Keratinocyte (primary cell): ENCODE results near the gene ERMP1. TPM values are rescaled to one million over a fixed set of nuclear protein-coding genes. Genes with fewer than 3 reads are reported as not detected.

Experiments
- DNase-seq: peaks from one replicate; pipeline ENCODE4 v3.0.0-alpha.2; 2011; ENCODE audit warnings: low read depth, missing footprints, low spot score
- FAIRE-seq: peaks from 2 replicates; lab custom pipeline; 2011; peaks lifted over from hg19 to GRCh38; lab: Jason Lieb, UNC
- H2AFZ ChIP-seq: 2 replicates; pipeline ENCODE4 v1.6.0; 2012; ENCODE audit warnings: low read length, control low read depth, inconsistent platforms; ENCODE audit not compliant: control insufficient read depth
- H3K27ac ChIP-seq: 2 replicates; pipeline ENCODE4 v1.5.1; 2011; ENCODE audit warnings: low read length; ENCODE audit not compliant: control insufficient read depth, insufficient read depth
- H3K27me3 ChIP-seq: 3 replicates; pipeline ENCODE4 v1.6.0; 2011; ENCODE audit warnings: low read length; ENCODE audit not compliant: control insufficient read depth, insufficient read depth; ENCODE audit errors: extremely low read depth
- H3K36me3 ChIP-seq, 2 experiments: 2 replicates in 1 of 2; 3 replicates in 1 of 2; pipeline ENCODE4 v1.5.1; 2011; ENCODE audit warnings: low read length in 2 of 2, mild to moderate bottlenecking in 1 of 2; ENCODE audit not compliant: control insufficient read depth in 2 of 2, insufficient read depth in 2 of 2; ENCODE audit errors: extremely low read depth in 1 of 2
- H3K4me1 ChIP-seq: 3 replicates; pipeline ENCODE4 v1.5.1; 2011; ENCODE audit warnings: low read length; ENCODE audit not compliant: control insufficient read depth, insufficient read depth; ENCODE audit errors: extremely low read depth
- H3K4me2 ChIP-seq: 3 replicates; pipeline ENCODE4 v1.6.0; 2011; ENCODE audit warnings: low read depth, low read length; ENCODE audit not compliant: control insufficient read depth, insufficient read depth; ENCODE audit errors: extremely low read depth
- H3K4me3 ChIP-seq, 3 experiments: fragments of 200-600 bp in 1 of 3; sonication (generic) in 1 of 3; 2 replicates in 2 of 3; 3 replicates in 1 of 3; pipeline ENCODE4 v1.5.1; 2011 to 2016; ENCODE audit warnings: low read length in 3 of 3, mild to moderate bottlenecking in 3 of 3, control low read depth in 2 of 3, inconsistent platforms in 1 of 3, low read depth in 1 of 3, mixed read lengths in 1 of 3, mixed run types in 1 of 3, moderate library complexity in 1 of 3; ENCODE audit not compliant: control insufficient read depth in 2 of 3, insufficient read depth in 2 of 3; ENCODE audit errors: extremely low read depth in 1 of 3
- H3K79me2 ChIP-seq: 2 replicates; pipeline ENCODE4 v1.6.0; 2012; ENCODE audit warnings: low read length; ENCODE audit not compliant: control insufficient read depth, insufficient read depth
- H3K9ac ChIP-seq: 3 replicates; pipeline ENCODE4 v1.6.0; 2011; ENCODE audit warnings: low read length; ENCODE audit not compliant: control insufficient read depth, insufficient read depth; ENCODE audit errors: extremely low read depth
- H3K9me1 ChIP-seq: 3 replicates; pipeline ENCODE4 v1.6.0; 2011; ENCODE audit warnings: low read length; ENCODE audit not compliant: control insufficient read depth, insufficient read depth; ENCODE audit errors: extremely low read depth
- H3K9me3 ChIP-seq: 2 replicates; pipeline ENCODE4 v1.5.1; 2012; ENCODE audit warnings: low read depth, low read length; ENCODE audit not compliant: control insufficient read depth
- H4K20me1 ChIP-seq: 3 replicates; pipeline ENCODE4 v1.6.0; 2011; ENCODE audit warnings: low read length; ENCODE audit not compliant: control insufficient read depth, insufficient read depth; ENCODE audit errors: extremely low read depth
- EZH2 ChIP-seq: IDR thresholded peaks from one replicate; pipeline ENCODE4 v1.6.1; 2012; ENCODE audit warnings: inconsistent platforms, mild to moderate bottlenecking, low read length, moderate library complexity
- dilution Hi-C: fragments of 300-500 bp; cut with MboI; formaldehyde crosslinking; loops from one replicate; pipeline ENCODE4 v1.7.0; 2020; ENCODE audit warnings: low sequenced_read_pairs; ENCODE audit not compliant: extremely low pct_ligation_motif_present
- polyA plus RNA-seq, 5 experiments: library from polyadenylated mRNA; depleted of rRNA in 3 of 5; stranded (reverse) in 3 of 5; stranded (forward) in 1 of 5; unstranded in 1 of 5; fragments of >200 nt; gene quantifications; 1 replicate in 1 of 5; 2 replicates in 3 of 5; 3 replicates in 1 of 5; pipeline versions ENCODE4 v1.2.1 to v1.2.3, GENCODE V29; 2011 to 2012; ENCODE audit warnings: missing spikeins in 2 of 5, low read depth in 1 of 5, low replicate concordance in 1 of 5
- TF ChIP-seq, protein P1 (sequence below), 3 experiments: IDR thresholded peaks in 1 of 3; conservative IDR thresholded peaks in 1 of 3; optimal IDR thresholded peaks in 1 of 3; 2 replicates in 2 of 3; 3 replicates in 1 of 3; pipeline versions ENCODE3 to v1.5.1; 2011; ENCODE audit warnings: low read length in 3 of 3, mild to moderate bottlenecking in 3 of 3, moderate library complexity in 2 of 3, control low read depth in 1 of 3, inconsistent platforms in 1 of 3; ENCODE audit not compliant: insufficient read depth in 2 of 3; ENCODE audit errors: extremely low read depth in 1 of 3

The ERMP1 gene
- polyA plus RNA-seq, 1 donor (not counting 4 experiments of a cell fraction or from before 2014, with no cell fraction given): 27.0 TPM

DNA sequence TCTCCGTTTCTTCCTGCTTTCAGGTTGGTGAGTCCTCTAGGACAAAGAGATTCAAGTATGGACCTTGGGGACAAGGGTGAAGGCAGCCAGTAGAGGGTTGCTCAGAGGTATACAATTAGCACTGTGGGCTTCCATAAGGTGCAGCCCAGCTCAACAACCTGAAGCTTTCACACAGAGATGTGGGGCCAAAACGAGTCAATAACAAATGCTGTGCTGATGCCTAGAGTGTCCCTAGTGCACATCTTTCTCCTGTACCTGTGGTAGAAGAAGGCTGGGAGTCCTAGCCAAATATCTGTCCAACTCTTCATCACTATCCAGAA, 37.1 kb upstream of the ERMP1 start:
- Histone ChIP-seq H3K9ac (no peak overlapping the region), H3K4me1 (no peaks in the 10 kb centered on the region), H3K36me3 (no peaks in the 10 kb centered on the region), H3K79me2 (no peaks in the 10 kb centered on the region), H3K27ac (no peak overlapping the region), H3K27me3 (no peaks in the 10 kb centered on the region), H3K4me2 (no peak overlapping the region), H4K20me1 (no peaks in the 10 kb centered on the region), H3K9me3 (no peaks in the 10 kb centered on the region), H3K4me3 (no peak overlapping the region), H3K9me1 (no peaks in the 10 kb centered on the region), H2AFZ (no peak overlapping the region)
- dilution Hi-C loops: no loop called here
- no peak for TF ChIP-seq EZH2
- TF ChIP-seq, protein P1, sequence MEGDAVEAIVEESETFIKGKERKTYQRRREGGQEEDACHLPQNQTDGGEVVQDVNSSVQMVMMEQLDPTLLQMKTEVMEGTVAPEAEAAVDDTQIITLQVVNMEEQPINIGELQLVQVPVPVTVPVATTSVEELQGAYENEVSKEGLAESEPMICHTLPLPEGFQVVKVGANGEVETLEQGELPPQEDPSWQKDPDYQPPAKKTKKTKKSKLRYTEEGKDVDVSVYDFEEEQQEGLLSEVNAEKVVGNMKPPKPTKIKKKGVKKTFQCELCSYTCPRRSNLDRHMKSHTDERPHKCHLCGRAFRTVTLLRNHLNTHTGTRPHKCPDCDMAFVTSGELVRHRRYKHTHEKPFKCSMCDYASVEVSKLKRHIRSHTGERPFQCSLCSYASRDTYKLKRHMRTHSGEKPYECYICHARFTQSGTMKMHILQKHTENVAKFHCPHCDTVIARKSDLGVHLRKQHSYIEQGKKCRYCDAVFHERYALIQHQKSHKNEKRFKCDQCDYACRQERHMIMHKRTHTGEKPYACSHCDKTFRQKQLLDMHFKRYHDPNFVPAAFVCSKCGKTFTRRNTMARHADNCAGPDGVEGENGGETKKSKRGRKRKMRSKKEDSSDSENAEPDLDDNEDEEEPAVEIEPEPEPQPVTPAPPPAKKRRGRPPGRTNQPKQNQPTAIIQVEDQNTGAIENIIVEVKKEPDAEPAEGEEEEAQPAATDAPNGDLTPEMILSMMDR (optimal IDR thresholded peaks at IDR 0.05 in 1 of 3, IDR thresholded peaks at IDR 0.05 in 1 of 3, conservative IDR thresholded peaks at IDR 0.05 in 1 of 3; ENCODE audit: extremely low read depth in 1 of 3, insufficient read depth in 2 of 3, low read length in 3 of 3): no peak
- no peak for FAIRE-seq
- no peak for DNase-seq

DNA sequence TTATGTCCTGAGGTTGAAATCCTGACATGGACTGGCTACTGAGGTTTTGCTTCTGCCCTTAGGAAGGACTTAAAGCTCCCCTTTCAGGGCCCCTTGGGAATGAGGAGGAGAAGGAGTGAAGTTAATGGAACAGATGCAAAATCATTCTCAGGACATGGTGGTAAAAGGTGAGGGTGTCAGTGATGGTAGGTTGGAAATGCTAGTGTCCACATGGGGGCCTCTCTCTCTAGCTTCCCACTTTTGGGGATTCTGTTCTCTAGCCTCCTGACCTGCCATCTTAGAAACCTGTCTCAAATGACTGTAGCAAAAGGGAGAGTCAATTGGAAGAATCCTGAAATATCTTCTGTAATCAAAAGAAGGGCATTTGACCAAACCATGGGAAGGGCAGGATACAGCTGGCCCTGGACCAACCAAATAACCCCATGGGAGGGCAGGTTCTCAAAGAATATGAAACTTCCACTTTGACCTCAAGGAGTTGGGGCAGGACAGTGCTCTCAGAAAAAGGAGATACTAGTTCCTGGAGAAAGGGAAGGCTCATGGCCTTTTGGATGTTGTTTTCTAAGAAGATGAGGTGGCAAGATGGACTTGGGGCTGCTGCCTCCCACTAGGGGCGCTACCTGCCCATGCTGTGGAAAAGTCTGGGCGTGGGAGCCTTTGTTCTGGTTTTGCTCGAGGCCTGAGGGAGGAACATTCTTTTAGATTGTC, 36.5 kb upstream of the ERMP1 start:
- no peak for DNase-seq
- H3K27ac ChIP-seq: no peak overlapping the region
- H3K9me1 ChIP-seq: no peaks in the 10 kb centered on the region
- dilution Hi-C loops: no loop called here
- no peak overlapping the region for H3K9ac ChIP-seq
- no peaks in the 10 kb centered on the region for H4K20me1 ChIP-seq
- no peaks in the 10 kb centered on the region for H3K36me3 ChIP-seq
- TF ChIP-seq EZH2: no peak
- TF ChIP-seq, protein P1 (optimal IDR thresholded peaks at IDR 0.05 in 1 of 3, IDR thresholded peaks at IDR 0.05 in 1 of 3, conservative IDR thresholded peaks at IDR 0.05 in 1 of 3; ENCODE audit: extremely low read depth in 1 of 3, insufficient read depth in 2 of 3, low read length in 3 of 3): peak; percentile 67 to 83 (median 68)
- H3K4me3 ChIP-seq: no peak overlapping the region
- peak; percentile 62 for FAIRE-seq
- H3K79me2 ChIP-seq: no peaks in the 10 kb centered on the region
- no peaks in the 10 kb centered on the region for H3K9me3 ChIP-seq
- no peak overlapping the region for H3K4me2 ChIP-seq
- no peaks in the 10 kb centered on the region for H3K27me3 ChIP-seq
- no peaks in the 10 kb centered on the region for H3K4me1 ChIP-seq
- no peak overlapping the region for H2AFZ ChIP-seq
